A673 (cell line): Measurements from ENCODE around the gene ZNF57. TPM values are rescaled to one million over a fixed set of nuclear protein-coding genes. Genes with fewer than 3 reads are reported as not detected.
"Not testable (repeated sequence)": the region's sequence is repeated elsewhere in the genome, so short reads cannot be mapped to it uniquely, and the experiment has no call there.

Source experiments
- BruUV-seq: library from RNA; stranded (reverse); fragments of 400-500 nt; replicated peaks from 2 replicates; lab custom pipeline; 2021; lab: Mats Ljungman, UMichigan
- CTCF ChIA-PET: fragments of 300-600 bp; sonication (Branson Sonifier 250); formaldehyde crosslinking; loops from one replicate; lab custom pipeline; 2022; ENCODE audit warnings: antibody characterized with exemption; lab: Charles Lee
- POLR2A ChIA-PET: fragments of 300-600 bp; sonication (Branson Sonifier 250); formaldehyde crosslinking; loops from one replicate; lab custom pipeline; 2022; ENCODE audit warnings: antibody characterized with exemption; ENCODE audit not compliant: low non-redundant PET; lab: Charles Lee
- DNase-seq: peaks from one replicate; pipeline ENCODE4 v3.0.0-alpha.2; 2015; ENCODE audit warnings: low spot score
- H3K27ac ChIP-seq: fragments of 200-600 bp; sonication (generic); 2 replicates; pipeline ENCODE4 v1.5.1; 2016; ENCODE audit warnings: mixed run types, low read depth, mild to moderate bottlenecking, mixed read lengths, antibody characterized with exemption, low read length; ENCODE audit not compliant: poor library complexity, severe bottlenecking
- H3K27me3 ChIP-seq: fragments of 200-600 bp; sonication (generic); replicated peaks from 2 replicates; pipeline ENCODE4 v1.6.1; 2017; ENCODE audit warnings: mixed run types, low read depth, mild to moderate bottlenecking, mixed read lengths, antibody characterized with exemption, low read length; ENCODE audit not compliant: insufficient read depth, poor library complexity
- H3K36me3 ChIP-seq: fragments of 200-600 bp; sonication (generic); 2 replicates; pipeline ENCODE4 v1.6.1; 2016; ENCODE audit warnings: mixed run types, mild to moderate bottlenecking, mixed read lengths, antibody characterized with exemption, low read length; ENCODE audit not compliant: insufficient read depth, poor library complexity, severe bottlenecking
- H3K4me1 ChIP-seq: fragments of 200-600 bp; sonication (generic); 2 replicates; pipeline ENCODE4 v1.6.1; 2017; ENCODE audit warnings: mixed run types, mild to moderate bottlenecking, mixed read lengths, antibody characterized with exemption, low read length; ENCODE audit not compliant: insufficient read depth, poor library complexity, severe bottlenecking
- H3K4me3 ChIP-seq: fragments of 200-600 bp; sonication (generic); 2 replicates; pipeline ENCODE4 v1.5.1; 2016; ENCODE audit warnings: low read depth, mixed run types, mild to moderate bottlenecking, mixed read lengths, low read length; ENCODE audit not compliant: poor library complexity, severe bottlenecking
- H3K9me3 ChIP-seq: fragments of 200-600 bp; sonication (generic); 2 replicates; pipeline ENCODE4 v1.6.1; 2016; ENCODE audit warnings: mixed run types, low read depth, mild to moderate bottlenecking, mixed read lengths, antibody characterized with exemption, low read length; ENCODE audit not compliant: poor library complexity, severe bottlenecking
- EZH2 ChIP-seq: fragments of 200-600 bp; sonication (generic); IDR thresholded peaks from 2 replicates; pipeline ENCODE4 v1.6.1; 2017; ENCODE audit warnings: borderline replicate concordance, low read depth, mild to moderate bottlenecking, mixed read lengths, antibody characterized with exemption, low read length; ENCODE audit not compliant: poor library complexity, severe bottlenecking
- intact Hi-C: fragments of 100-400 bp; cut with micrococcal nuclease; formaldehyde crosslinking; loops from one replicate; pipeline ENCODE4 v1.10.0; 2022; ENCODE audit not compliant: unreplicated experiment
- total RNA-seq: library from RNA; stranded (reverse); gene quantifications from 2 replicates; pipeline ENCODE4 v1.2.3, GENCODE V29; 2021
- TF ChIP-seq, protein P1 (sequence below): fragments of 300-800, 200-600 bp; sonication (generic); conservative IDR thresholded peaks from 2 replicates; pipeline ENCODE4 v1.5.1; 2017; ENCODE audit warnings: low read depth, mild to moderate bottlenecking, antibody characterized with exemption, low read length, moderate library complexity, mixed read lengths

The ZNF57 gene
- total RNA-seq, 1 experiment from 2014 or later, result 5.1 TPM

DNA sequence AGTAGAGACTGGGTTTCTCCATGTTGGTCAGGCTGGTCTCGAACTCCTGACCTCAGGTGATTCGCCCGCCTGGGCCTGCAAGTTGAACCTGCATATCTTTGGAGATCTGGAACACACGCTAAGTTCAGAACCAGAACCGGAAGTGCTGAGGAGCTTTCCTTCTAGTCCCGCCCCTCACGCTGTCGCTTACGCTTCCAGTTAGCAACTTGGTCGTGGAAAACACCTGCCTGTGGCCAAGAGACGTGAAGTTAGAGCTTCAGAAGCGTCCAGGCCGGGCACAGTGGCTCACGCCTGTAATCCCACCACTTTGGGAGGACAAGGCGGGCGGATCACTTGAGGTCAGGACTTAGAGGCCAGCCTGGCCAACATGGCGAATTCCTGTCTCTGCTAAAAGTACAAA lies 15.0 kb upstream of the ZNF57 start:
- TF ChIP-seq, protein P1, sequence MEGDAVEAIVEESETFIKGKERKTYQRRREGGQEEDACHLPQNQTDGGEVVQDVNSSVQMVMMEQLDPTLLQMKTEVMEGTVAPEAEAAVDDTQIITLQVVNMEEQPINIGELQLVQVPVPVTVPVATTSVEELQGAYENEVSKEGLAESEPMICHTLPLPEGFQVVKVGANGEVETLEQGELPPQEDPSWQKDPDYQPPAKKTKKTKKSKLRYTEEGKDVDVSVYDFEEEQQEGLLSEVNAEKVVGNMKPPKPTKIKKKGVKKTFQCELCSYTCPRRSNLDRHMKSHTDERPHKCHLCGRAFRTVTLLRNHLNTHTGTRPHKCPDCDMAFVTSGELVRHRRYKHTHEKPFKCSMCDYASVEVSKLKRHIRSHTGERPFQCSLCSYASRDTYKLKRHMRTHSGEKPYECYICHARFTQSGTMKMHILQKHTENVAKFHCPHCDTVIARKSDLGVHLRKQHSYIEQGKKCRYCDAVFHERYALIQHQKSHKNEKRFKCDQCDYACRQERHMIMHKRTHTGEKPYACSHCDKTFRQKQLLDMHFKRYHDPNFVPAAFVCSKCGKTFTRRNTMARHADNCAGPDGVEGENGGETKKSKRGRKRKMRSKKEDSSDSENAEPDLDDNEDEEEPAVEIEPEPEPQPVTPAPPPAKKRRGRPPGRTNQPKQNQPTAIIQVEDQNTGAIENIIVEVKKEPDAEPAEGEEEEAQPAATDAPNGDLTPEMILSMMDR, result no peak
- TF ChIP-seq EZH2, result no peak
- no peak for DNase-seq
- no peaks in the 10 kb centered on the region for H3K9me3 ChIP-seq
- H3K4me3 ChIP-seq, result no peak overlapping the region
- BruUV-seq, result no TSS peak
- intact Hi-C loops, result no loop called here
- ChIA-PET CTCF (no interaction called here), POLR2A (interaction anchor here (0.7 kb wide), 1 partner anchor 167 kb away, joined by 14 read pairs; no protein-coding TSS in a partner anchor)
- peaks cover 6% of the 10 kb centered on the region for H3K4me1 ChIP-seq
- no peaks in the 10 kb centered on the region for H3K27me3 ChIP-seq
- H3K36me3 ChIP-seq, result no peaks in the 10 kb centered on the region
- no peak overlapping the region for H3K27ac ChIP-seq

DNA sequence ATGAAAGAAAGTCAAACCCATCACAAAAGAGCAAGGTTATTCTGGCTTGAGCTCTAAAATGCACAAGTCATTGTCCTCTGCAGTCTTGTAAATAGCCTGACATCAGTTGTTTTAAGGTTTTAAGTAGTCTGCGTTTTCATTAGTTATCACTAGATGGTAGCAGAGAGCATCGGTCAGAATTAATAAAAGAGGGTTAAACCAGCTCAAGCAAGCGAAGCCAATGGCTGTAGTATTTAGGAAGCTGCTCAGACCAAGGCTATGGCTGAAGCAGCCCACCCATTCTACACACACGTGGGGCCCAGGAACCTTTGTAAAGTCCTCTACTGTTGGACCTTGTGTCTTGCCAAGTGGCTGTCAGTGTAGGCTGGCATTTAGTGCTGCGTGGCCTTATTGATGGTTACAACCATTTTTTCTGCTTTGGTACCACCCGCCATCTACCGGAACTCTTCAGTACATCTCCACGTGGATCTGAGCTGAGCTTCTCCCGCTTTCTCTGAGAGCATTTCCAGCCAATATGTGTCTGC lies 13.3 kb upstream of the ZNF57 start:
- BruUV-seq, result no TSS peak

DNA sequence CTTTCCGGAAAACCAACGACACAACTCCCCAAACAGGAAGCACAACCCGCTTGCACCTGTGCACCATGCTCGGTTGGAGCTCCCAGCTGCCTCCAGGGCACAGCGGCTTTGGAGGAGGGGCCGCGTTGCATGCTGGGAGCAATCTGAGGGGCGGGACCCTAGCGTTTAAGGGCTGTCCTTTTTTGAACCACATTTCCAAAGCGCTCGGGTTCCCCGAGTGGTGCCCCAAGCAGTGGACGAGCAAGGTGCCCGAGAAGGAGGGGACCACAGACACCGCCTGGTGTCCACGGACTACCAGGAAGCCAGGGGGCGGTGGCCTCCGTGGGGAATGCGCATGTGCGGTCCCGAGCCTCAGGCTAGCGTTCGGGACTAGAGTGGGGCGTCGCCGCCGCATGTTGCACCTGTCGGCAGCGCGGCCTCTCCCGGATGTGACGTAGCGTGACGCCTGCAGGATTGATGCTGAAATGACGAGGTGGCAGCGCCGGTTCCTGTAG lies 11.9 kb upstream of the ZNF57 start:
- ChIA-PET CTCF (no interaction called here), POLR2A (interaction anchor here (0.6 kb wide), 1 partner anchor 218 kb away, joined by 4 read pairs; no protein-coding TSS in a partner anchor)
- Histone ChIP-seq H3K36me3 (no peaks in the 10 kb centered on the region), H3K4me1 (peaks cover 6% of the 10 kb centered on the region), H3K4me3 (no peak overlapping the region), H3K27ac (no peak overlapping the region), H3K27me3 (no peaks in the 10 kb centered on the region), H3K9me3 (no peaks in the 10 kb centered on the region)
- intact Hi-C loops, result no loop called here
- TF ChIP-seq, protein P1, result no peak
- no peak for TF ChIP-seq EZH2
- BruUV-seq, result no TSS peak
- DNase-seq, result no peak

More for the DNA sequence above, 13.3 kb upstream of the ZNF57 start:
- ChIA-PET CTCF (interaction anchor here (0.5 to 1.4 kb wide), 6 partner anchors 63 to 275 kb away, joined by 3 to 11 read pairs (median 5); no protein-coding TSS in a partner anchor), POLR2A (no interaction called here)
- TF ChIP-seq, protein P1, result peak; percentile 79
- no peak for TF ChIP-seq EZH2
- Histone ChIP-seq H3K27me3 (no peaks in the 10 kb centered on the region), H3K4me3 (no peak overlapping the region), H3K4me1 (peaks cover 6% of the 10 kb centered on the region), H3K27ac (no peak overlapping the region), H3K9me3 (no peaks in the 10 kb centered on the region), H3K36me3 (no peaks in the 10 kb centered on the region)
- peak; percentile 82 for DNase-seq
- intact Hi-C loops, result loop anchor here (1.0 kb wide), 1 partner anchor 276 kb away; no protein-coding TSS in a partner anchor

DNA sequence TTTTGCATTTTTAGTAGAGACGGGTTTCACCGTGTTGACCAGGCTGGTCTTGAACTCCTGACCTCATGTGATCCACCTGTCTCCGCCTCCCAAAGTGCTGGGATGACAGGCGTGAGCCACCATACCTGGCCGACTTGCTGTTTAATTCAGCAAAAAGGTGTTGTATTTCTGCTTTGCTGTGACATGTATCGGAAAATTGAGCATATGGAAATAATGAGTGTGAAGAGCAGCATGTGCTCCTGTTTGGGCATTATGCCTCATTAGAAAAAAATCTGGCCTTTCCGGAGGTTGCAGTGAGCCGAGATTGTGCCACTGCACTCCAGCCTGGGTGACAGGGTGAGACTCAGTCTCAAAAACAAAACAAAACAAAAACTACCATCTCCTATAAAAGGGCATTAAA lies 10.2 kb upstream of the ZNF57 start:
- DNase-seq, H3K4me3 ChIP-seq, H3K27ac ChIP-seq, H3K36me3 ChIP-seq, POLR2A ChIA-PET, BruUV-seq, CTCF ChIA-PET, H3K4me1 ChIP-seq, H3K9me3 ChIP-seq, H3K27me3 ChIP-seq, intact Hi-C loops: not testable (repeated sequence)
